Prostate gland (tissue), 2 donors: ENCODE data around the gene IL1RAPL1. TPM values are rescaled to one million over a fixed set of nuclear protein-coding genes. Genes with fewer than 3 reads are reported as not detected.

Experiments
- DNase-seq: peaks from one replicate; pipeline ENCODE4 v3.0.0-alpha.2; 2019; ENCODE audit warnings: low spot score
- H3K27ac ChIP-seq, 2 donors: fragments of 200-600 bp; sonication (generic); 2 replicates each; pipeline ENCODE4 v1.5.1; 2017 to 2019
- H3K27me3 ChIP-seq: fragments of 200-600 bp; sonication (generic); replicated peaks from 2 replicates; pipeline ENCODE4 v1.5.1; 2019; ENCODE audit not compliant: insufficient read depth
- H3K36me3 ChIP-seq, 2 donors: fragments of 200-600 bp; sonication (generic); 1 replicate in 1 of 2; 2 replicates in 1 of 2; pipeline versions ENCODE4 v1.5.1 to v1.8.1; 2017 to 2019
- H3K4me1 ChIP-seq: fragments of 200-600 bp; sonication (generic); replicated peaks from 2 replicates; pipeline ENCODE4 v1.5.1; 2019
- H3K4me3 ChIP-seq, 2 donors: fragments of 200-600 bp; sonication (generic); 2 replicates each; pipeline ENCODE4 v1.5.1; 2017 to 2019
- H3K9me3 ChIP-seq: fragments of 200-600 bp; sonication (generic); 2 replicates; pipeline ENCODE4 v1.5.1; 2017
- CTCF ChIP-seq, 4 experiments: fragments of 200-600 bp in 2 of 4; fragments of 450-650 bp in 2 of 4; sonication (generic) in 2 of 4; IDR thresholded peaks; 1 replicate in 3 of 4; 2 replicates in 1 of 4; pipeline ENCODE4 v1.5.1; 2016 to 2019; ENCODE audit warnings: antibody characterized with exemption in 4 of 4, mild to moderate bottlenecking in 2 of 4, moderate library complexity in 2 of 4
- POLR2A ChIP-seq: fragments of 450-650 bp; IDR thresholded peaks from one replicate; pipeline ENCODE4 v1.6.1; 2016; ENCODE audit warnings: antibody characterized with exemption, mild to moderate bottlenecking
- POLR2AphosphoS5 ChIP-seq: sonication (generic); formaldehyde crosslinking; IDR thresholded peaks from one replicate; pipeline ENCODE4 v1.6.1; 2017; ENCODE audit warnings: antibody characterized with exemption
- WGBS: methylation state at CpG from one replicate; pipeline ENCODE4 v1.1.5; 2018; 5-methylcytosine and 5-hydroxymethylcytosine counted together
- intact Hi-C: fragments of 100-400 bp; cut with DNase I; formaldehyde crosslinking; loops from one replicate; pipeline ENCODE4 v1.14.2; 2022
- total RNA-seq, 2 donors: library from RNA; depleted of rRNA; stranded (reverse); fragments of >200 nt; gene quantifications; one replicate each; pipeline ENCODE4 v1.1.0, GENCODE V29; 2016

The IL1RAPL1 gene
- total RNA-seq, 2 donors from 2014 or later: 0.23 TPM

- Histone ChIP-seq H3K4me1 (no peaks in the 10 kb centered on the region), H3K27me3 (no peaks in the 10 kb centered on the region), H3K4me3 (no peak overlapping the region), H3K9me3 (no peaks in the 10 kb centered on the region), H3K36me3 (no peaks in the 10 kb centered on the region), H3K27ac (no peak overlapping the region)
- no peak for TF ChIP-seq POLR2AphosphoS5
- TF ChIP-seq CTCF (IDR thresholded peaks at IDR 0.05): no peak
- no peak for TF ChIP-seq POLR2A
- no peak for DNase-seq
- intact Hi-C loops: no loop called here
- 81% methylated on average over 1 of the region's 1 CpG for WGBS
These were observed 264.6 kb downstream of the IL1RAPL1 start for GRCh38 chrX:28851871-28852270.

DNA sequence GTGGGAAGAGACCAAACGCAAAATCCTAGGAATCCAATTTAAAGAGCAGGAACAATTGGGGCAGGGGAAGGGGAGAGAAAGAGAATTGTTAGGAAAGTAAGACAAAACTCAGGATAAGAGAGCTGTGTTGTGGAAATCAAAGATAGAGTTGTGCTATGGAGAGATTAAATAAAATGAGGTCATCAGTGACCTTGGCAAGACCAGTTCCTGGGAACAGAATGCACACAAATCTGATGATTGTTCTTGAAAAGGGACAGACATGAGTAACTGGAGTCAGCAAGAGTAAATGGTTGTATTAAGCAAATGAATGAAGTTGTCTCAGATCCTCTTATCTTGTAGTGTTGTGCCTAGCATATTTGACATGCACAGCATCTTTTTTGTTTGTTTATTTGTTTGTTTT, 267.4 kb downstream of the IL1RAPL1 start:
- no peaks in the 10 kb centered on the region for H3K9me3 ChIP-seq
- DNase-seq: no peak
- TF ChIP-seq POLR2AphosphoS5 (no peak), POLR2A (no peak), CTCF (IDR thresholded peaks at IDR 0.05) (no peak)
- no peaks in the 10 kb centered on the region for H3K4me1 ChIP-seq
- intact Hi-C loops: no loop called here
- H3K27ac ChIP-seq: no peak overlapping the region
- no peaks in the 10 kb centered on the region for H3K36me3 ChIP-seq
- H3K27me3 ChIP-seq: no peaks in the 10 kb centered on the region
- H3K4me3 ChIP-seq: no peak overlapping the region
- WGBS: 82% methylated on average over 1 of the region's 1 CpG

DNA sequence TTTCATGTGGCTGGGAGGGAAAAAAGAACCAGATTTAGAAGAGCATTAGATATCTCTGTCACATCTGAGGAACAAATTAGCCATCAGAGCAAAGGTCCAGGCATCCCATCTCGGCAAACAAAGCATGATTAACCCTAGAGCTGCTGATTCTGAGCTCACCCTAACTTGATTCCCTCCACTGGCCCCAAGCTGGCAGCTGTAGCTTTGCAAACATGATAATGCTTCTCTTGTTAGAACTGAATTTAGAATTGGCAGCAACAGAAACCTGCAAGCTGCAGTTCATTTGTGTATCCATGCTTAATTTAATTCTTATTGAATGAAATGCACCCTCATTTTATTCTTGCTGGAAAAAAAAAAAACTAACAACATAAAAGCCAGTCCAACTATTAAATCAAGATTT, 289.2 kb downstream of the IL1RAPL1 start:
- WGBS: 38% methylated on average over 1 of the region's 1 CpG
- intact Hi-C loops: no loop called here
- no peaks in the 10 kb centered on the region for H3K4me1 ChIP-seq
- no peaks in the 10 kb centered on the region for H3K27me3 ChIP-seq
- no peak for TF ChIP-seq POLR2A
- TF ChIP-seq CTCF (IDR thresholded peaks at IDR 0.05): no peak
- TF ChIP-seq POLR2AphosphoS5: no peak
- no peaks in the 10 kb centered on the region for H3K36me3 ChIP-seq
- H3K4me3 ChIP-seq: no peak overlapping the region
- H3K27ac ChIP-seq: no peak overlapping the region
- DNase-seq: no peak
- no peaks in the 10 kb centered on the region for H3K9me3 ChIP-seq

DNA sequence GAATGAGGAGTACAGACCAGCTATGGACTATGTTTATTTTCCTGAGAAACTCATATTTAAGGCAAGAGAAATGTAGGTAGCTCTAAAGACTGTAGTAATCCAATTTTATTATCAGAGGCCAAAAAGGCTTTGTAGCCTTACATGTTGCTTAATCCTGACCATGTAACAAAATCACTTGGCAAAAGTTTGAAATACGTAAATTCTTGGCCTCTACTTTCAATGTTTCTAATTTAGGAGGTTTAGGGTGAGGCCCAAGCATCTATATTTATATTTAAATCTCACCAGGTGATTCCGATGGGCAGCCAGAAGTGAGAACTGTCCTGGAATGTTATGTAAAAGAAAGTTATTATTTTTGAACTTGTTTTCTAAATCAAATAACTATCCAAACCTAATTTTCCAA, 289.7 kb downstream of the IL1RAPL1 start:
- no peaks in the 10 kb centered on the region for H3K4me1 ChIP-seq
- DNase-seq: no peak
- H3K9me3 ChIP-seq: no peaks in the 10 kb centered on the region
- 69% methylated on average over 2 of the region's 2 CpGs for WGBS
- intact Hi-C loops: no loop called here
- no peak overlapping the region for H3K27ac ChIP-seq
- H3K27me3 ChIP-seq: no peaks in the 10 kb centered on the region
- TF ChIP-seq CTCF (IDR thresholded peaks at IDR 0.05): no peak
- TF ChIP-seq POLR2A: no peak
- no peak for TF ChIP-seq POLR2AphosphoS5
- H3K36me3 ChIP-seq: no peaks in the 10 kb centered on the region
- H3K4me3 ChIP-seq: no peak overlapping the region

GRCh38 chrX:28880136-28880535, 292.9 kb downstream of the IL1RAPL1 start:
- Histone ChIP-seq H3K4me1 (no peaks in the 10 kb centered on the region), H3K27me3 (no peaks in the 10 kb centered on the region), H3K4me3 (no peak overlapping the region), H3K27ac (no peak overlapping the region), H3K36me3 (no peaks in the 10 kb centered on the region), H3K9me3 (no peaks in the 10 kb centered on the region)
- TF ChIP-seq POLR2A: no peak
- DNase-seq: no peak
- intact Hi-C loops: no loop called here
